NT2/D1 (cell line): ENCODE data around the gene RSKR.

Source experiments
- SUZ12 ChIP-seq: IDR thresholded peaks from 2 replicates; pipeline ENCODE4 v1.6.1; 2011; ENCODE audit not compliant: insufficient read length, insufficient read depth; ENCODE audit errors: extremely low read depth
- YY1 ChIP-seq: IDR thresholded peaks from 2 replicates; pipeline ENCODE4 v1.6.1; 2011; ENCODE audit not compliant: insufficient read length, insufficient read depth
- ZNF274 ChIP-seq: IDR thresholded peaks from 2 replicates; pipeline ENCODE4 v1.6.1; 2011; ENCODE audit warnings: mild to moderate bottlenecking, low read depth, low read length

DNA sequence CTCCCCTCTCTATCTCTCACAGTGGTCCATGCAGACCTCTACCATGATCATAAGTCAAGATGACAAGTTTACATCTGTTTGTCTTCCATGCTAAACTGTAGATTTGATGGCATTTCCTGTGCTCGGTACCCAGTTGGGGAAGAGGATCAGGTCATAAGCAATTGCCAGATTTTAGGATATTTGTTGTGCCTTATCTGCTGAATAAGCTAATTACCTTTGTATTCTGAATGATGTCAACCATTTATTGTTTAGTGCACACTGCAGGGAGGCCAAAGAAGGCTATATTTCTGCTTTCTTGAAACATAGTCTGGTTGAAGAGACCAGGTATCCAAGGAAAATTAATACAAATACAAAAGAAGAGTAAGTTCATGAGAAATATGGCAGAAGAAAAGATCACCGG lies 31.5 kb downstream of the RSKR start:
- TF ChIP-seq YY1, result no peak
- TF ChIP-seq ZNF274, result no peak
- TF ChIP-seq SUZ12, result no peak
